Stimulated activated naive CD8-positive, alpha-beta T cell treated with anti-CD3 and anti-CD28 coated beads, Interleukin-15, Interleukin-2, amounts not matched to agents 100 ng/mL and 50 ng/mL, for 24 hours (primary cell): ENCODE data around the gene FBXO31.
A peak's percentile ranks its signal among the peaks of the same experiment; 100 is the strongest.

Experiments used
- H3K27ac Mint-ChIP-seq: one replicate; pipeline ENCODE4 v1.8.0; 2021; ENCODE audit warnings: mild to moderate bottlenecking, mixed read lengths
- H3K27me3 Mint-ChIP-seq: one replicate; pipeline ENCODE4 v1.8.0; 2021; ENCODE audit warnings: mixed read lengths
- H3K36me3 Mint-ChIP-seq: one replicate; pipeline ENCODE4 v1.8.0; 2021; ENCODE audit warnings: low read depth, mixed read lengths
- H3K4me1 Mint-ChIP-seq: one replicate; pipeline ENCODE4 v1.8.0; 2021; ENCODE audit warnings: low read depth, mixed read lengths
- H3K4me3 Mint-ChIP-seq: one replicate; pipeline ENCODE4 v1.8.0; 2021; ENCODE audit warnings: mild to moderate bottlenecking, mixed read lengths
- H3K9me3 Mint-ChIP-seq: one replicate; pipeline ENCODE4 v1.8.0; 2021; ENCODE audit warnings: mixed read lengths

Gene FBXO31

GRCh38 chr16:87303962-87304521 lies 79.5 kb downstream of the FBXO31 start:
- H3K36me3 Mint-ChIP-seq, result peaks cover 6% of the 10 kb centered on the region
- H3K4me1 Mint-ChIP-seq, result peaks cover 13% of the 10 kb centered on the region
- peak overlapping the region; percentile 49 for H3K27ac Mint-ChIP-seq
- H3K27me3 Mint-ChIP-seq, result no peaks in the 10 kb centered on the region
- peaks cover 4% of the 10 kb centered on the region for H3K9me3 Mint-ChIP-seq
- no peak overlapping the region for H3K4me3 Mint-ChIP-seq

GRCh38 chr16:87303431-87303930 lies 80.1 kb downstream of the FBXO31 start:
- Mint-ChIP-seq H3K9me3 (no peaks in the 10 kb centered on the region), H3K27ac (peak overlapping the region; percentile 49), H3K27me3 (no peaks in the 10 kb centered on the region), H3K36me3 (peaks cover under 1% of the 10 kb centered on the region), H3K4me1 (peaks cover 8% of the 10 kb centered on the region), H3K4me3 (no peak overlapping the region)

- Mint-ChIP-seq H3K36me3 (peaks cover 5% of the 10 kb centered on the region), H3K4me3 (no peak overlapping the region), H3K9me3 (no peaks in the 10 kb centered on the region), H3K27me3 (no peaks in the 10 kb centered on the region), H3K4me1 (peaks cover 8% of the 10 kb centered on the region), H3K27ac (no peak overlapping the region)
Measured at GRCh38 chr16:87298857-87299465, 84.6 kb downstream of the FBXO31 start.

- H3K27me3 Mint-ChIP-seq, result no peaks in the 10 kb centered on the region
- no peak overlapping the region for H3K4me3 Mint-ChIP-seq
- no peak overlapping the region for H3K27ac Mint-ChIP-seq
- no peaks in the 10 kb centered on the region for H3K4me1 Mint-ChIP-seq
- H3K9me3 Mint-ChIP-seq, result no peaks in the 10 kb centered on the region
- peaks cover 5% of the 10 kb centered on the region for H3K36me3 Mint-ChIP-seq
Measured at GRCh38 chr16:87297918-87298631, 85.5 kb downstream of the FBXO31 start.

- H3K36me3 Mint-ChIP-seq, result peaks cover 5% of the 10 kb centered on the region
- H3K4me3 Mint-ChIP-seq, result no peak overlapping the region
- no peak overlapping the region for H3K27ac Mint-ChIP-seq
- no peaks in the 10 kb centered on the region for H3K4me1 Mint-ChIP-seq
- H3K9me3 Mint-ChIP-seq, result no peaks in the 10 kb centered on the region
- no peaks in the 10 kb centered on the region for H3K27me3 Mint-ChIP-seq
Measured at GRCh38 chr16:87297407-87297806, 86.2 kb downstream of the FBXO31 start.

- Mint-ChIP-seq H3K4me1 (no peaks in the 10 kb centered on the region), H3K27me3 (no peaks in the 10 kb centered on the region), H3K9me3 (no peaks in the 10 kb centered on the region), H3K36me3 (peaks cover 13% of the 10 kb centered on the region), H3K4me3 (no peak overlapping the region), H3K27ac (no peak overlapping the region)
Measured at GRCh38 chr16:87295661-87296531, 87.7 kb downstream of the FBXO31 start.

- no peaks in the 10 kb centered on the region for H3K27me3 Mint-ChIP-seq
- H3K27ac Mint-ChIP-seq, result no peak overlapping the region
Measured at GRCh38 chr16:87295259-87295658, 88.3 kb downstream of the FBXO31 start.

GRCh38 chr16:87293990-87294389 lies 89.6 kb downstream of the FBXO31 start:
- H3K4me3 Mint-ChIP-seq, result no peak overlapping the region
- no peak overlapping the region for H3K27ac Mint-ChIP-seq
- no peaks in the 10 kb centered on the region for H3K27me3 Mint-ChIP-seq
- peaks cover 13% of the 10 kb centered on the region for H3K36me3 Mint-ChIP-seq
- no peaks in the 10 kb centered on the region for H3K9me3 Mint-ChIP-seq
- H3K4me1 Mint-ChIP-seq, result no peaks in the 10 kb centered on the region

More at GRCh38 chr16:87295259-87295658, 88.3 kb downstream of the FBXO31 start:
- no peak overlapping the region for H3K4me3 Mint-ChIP-seq
- H3K4me1 Mint-ChIP-seq, result no peaks in the 10 kb centered on the region
- H3K9me3 Mint-ChIP-seq, result no peaks in the 10 kb centered on the region
- H3K36me3 Mint-ChIP-seq, result peaks cover 13% of the 10 kb centered on the region

GRCh38 chr16:87291944-87292343 lies 91.6 kb downstream of the FBXO31 start:
- H3K9me3 Mint-ChIP-seq, result no peaks in the 10 kb centered on the region
- no peak overlapping the region for H3K4me3 Mint-ChIP-seq
- H3K27ac Mint-ChIP-seq, result no peak overlapping the region
- H3K36me3 Mint-ChIP-seq, result peaks cover 8% of the 10 kb centered on the region
- H3K4me1 Mint-ChIP-seq, result no peaks in the 10 kb centered on the region
- H3K27me3 Mint-ChIP-seq, result no peaks in the 10 kb centered on the region

- Mint-ChIP-seq H3K4me1 (no peaks in the 10 kb centered on the region), H3K27ac (no peak overlapping the region), H3K27me3 (no peaks in the 10 kb centered on the region), H3K4me3 (no peak overlapping the region), H3K9me3 (peaks cover 3% of the 10 kb centered on the region), H3K36me3 (peaks cover 8% of the 10 kb centered on the region)
Measured at GRCh38 chr16:87288753-87289362, 94.7 kb downstream of the FBXO31 start.

GRCh38 chr16:87286839-87287626 lies 96.5 kb downstream of the FBXO31 start:
- Mint-ChIP-seq H3K27ac (no peak overlapping the region), H3K27me3 (no peaks in the 10 kb centered on the region), H3K36me3 (peaks cover 6% of the 10 kb centered on the region), H3K4me1 (no peaks in the 10 kb centered on the region), H3K4me3 (no peak overlapping the region), H3K9me3 (peaks cover 3% of the 10 kb centered on the region)

- Mint-ChIP-seq H3K4me3 (no peak overlapping the region), H3K4me1 (no peaks in the 10 kb centered on the region), H3K36me3 (no peaks in the 10 kb centered on the region), H3K9me3 (peaks cover 3% of the 10 kb centered on the region), H3K27me3 (peaks cover 3% of the 10 kb centered on the region), H3K27ac (no peak overlapping the region)
Measured at GRCh38 chr16:87284183-87284582, 99.4 kb downstream of the FBXO31 start.

GRCh38 chr16:87279094-87279658 lies 104.4 kb downstream of the FBXO31 start:
- Mint-ChIP-seq H3K4me1 (no peaks in the 10 kb centered on the region), H3K27me3 (peaks cover 12% of the 10 kb centered on the region), H3K27ac (no peak overlapping the region), H3K36me3 (no peaks in the 10 kb centered on the region), H3K9me3 (no peaks in the 10 kb centered on the region), H3K4me3 (no peak overlapping the region)
